ENCODE results near the gene PAPPA2.

GRCh38 chr1:176744142-176744541 is 281.2 kb downstream of the PAPPA2 start:
- TF ChIP-seq EZH2 (IDR thresholded peaks at IDR 0.05; ENCODE audit: borderline replicate concordance, insufficient read depth, low read depth, low read length, poor library complexity, severe bottlenecking) (no peak), CTCF (IDR thresholded peaks at IDR 0.05) (no peak)

Measured in B cell (primary cell).